Measurements from ENCODE around the gene SNPH.

The SNPH gene

DNA sequence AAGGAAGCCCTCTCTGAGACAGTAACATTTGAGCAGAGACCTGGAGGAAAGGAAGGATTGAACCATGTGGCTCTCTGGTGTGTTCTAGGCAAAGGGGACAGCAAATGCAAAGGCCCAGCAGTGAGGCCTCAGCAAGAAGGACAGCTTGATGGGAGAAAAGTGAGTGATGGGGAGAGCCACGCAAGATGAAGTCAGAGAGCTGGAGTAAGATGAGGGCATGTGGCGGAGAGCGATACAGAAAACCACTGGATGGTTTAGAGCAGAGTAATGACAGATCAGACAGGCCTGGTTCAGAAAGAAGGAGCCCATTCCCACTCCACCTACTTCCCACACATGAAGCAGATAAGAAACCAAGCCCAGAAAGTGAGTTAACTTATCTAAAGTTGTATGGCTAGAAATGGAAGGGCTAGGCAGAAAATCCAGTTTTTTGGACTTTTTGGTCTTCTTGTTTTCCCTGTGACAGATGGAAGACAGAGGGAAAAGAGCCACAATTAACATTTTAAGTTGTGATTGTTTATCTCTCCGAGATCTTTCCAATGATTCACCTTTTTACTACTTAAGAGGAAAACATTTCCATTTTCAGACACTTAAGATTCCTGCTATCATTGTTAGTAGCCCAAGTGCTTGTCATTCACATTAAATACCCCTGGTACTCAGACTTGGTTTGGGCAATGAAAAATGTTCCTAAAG is 723 bp upstream of the SNPH start:
- DNase-seq (ENCODE audit: low spot score): no peak

DNA sequence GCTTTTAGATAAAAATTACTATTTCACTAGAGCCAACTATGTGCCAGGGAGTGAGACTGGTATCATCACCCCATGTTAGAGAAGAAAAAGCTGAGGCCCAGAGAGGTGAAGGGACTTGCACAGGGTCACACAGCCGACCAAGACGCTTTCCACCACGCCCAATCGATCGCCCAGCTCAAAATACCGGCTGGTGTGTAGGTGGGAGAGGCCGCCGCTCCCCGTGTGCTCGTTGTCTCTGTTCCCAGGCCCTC is 253 bp upstream of the SNPH start:
- no peak for DNase-seq (ENCODE audit: low spot score)

GRCh38 chr20:1267161-1267560 is 1.1 kb downstream of the SNPH start:
- no peak for DNase-seq (ENCODE audit: low spot score)

DNA sequence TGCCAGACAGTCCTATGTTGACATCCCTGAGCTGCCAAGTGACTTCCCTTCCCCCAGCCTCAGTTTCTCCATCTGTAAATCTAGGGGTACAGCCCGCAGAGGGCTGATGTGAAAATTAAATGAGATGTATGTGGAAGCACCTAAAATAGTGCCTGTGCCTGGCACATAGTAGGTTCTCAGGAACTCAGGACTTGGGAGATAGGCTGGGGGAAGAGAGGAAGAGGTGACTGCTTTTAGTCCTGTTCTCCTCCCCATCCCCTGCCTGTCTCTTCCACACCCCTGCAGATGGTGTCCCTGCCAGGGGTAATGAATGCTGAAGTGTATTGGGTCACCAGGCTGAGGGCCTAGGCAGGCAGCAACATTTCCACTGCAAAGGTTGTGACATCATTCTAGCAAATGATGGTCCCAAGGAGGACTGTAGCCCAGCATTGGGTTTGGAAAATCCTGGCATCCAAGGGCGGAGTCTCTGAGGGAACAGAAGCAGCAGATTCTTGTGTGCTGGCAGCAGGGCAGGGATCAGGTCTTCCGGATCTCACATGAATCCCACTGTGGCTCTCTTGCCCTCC is 1.8 kb downstream of the SNPH start:
- DNase-seq (ENCODE audit: low spot score): no peak

GRCh38 chr20:1269235-1269634 is 3.1 kb downstream of the SNPH start:
- no peak for DNase-seq (ENCODE audit: low spot score)

DNA sequence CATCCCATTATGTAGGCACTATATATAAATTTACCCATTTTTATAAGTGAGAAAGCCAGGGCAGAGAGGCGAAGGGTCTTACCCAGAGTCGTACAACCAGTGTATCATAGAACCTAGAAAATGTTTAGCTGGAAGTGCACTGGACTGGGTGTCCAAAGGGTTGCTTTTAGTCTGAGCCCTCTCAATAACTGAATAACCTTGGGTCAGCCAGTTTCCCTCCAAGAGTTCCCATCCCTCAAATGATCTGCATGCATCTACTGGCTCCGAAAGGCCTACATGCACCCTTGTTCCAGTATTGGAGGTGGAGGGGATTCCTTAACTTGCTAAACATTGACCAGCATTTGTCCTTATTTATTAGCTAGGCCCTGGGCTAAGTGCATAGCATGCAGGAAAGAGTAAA is 3.8 kb downstream of the SNPH start:
- DNase-seq (ENCODE audit: low spot score): no peak

DNA sequence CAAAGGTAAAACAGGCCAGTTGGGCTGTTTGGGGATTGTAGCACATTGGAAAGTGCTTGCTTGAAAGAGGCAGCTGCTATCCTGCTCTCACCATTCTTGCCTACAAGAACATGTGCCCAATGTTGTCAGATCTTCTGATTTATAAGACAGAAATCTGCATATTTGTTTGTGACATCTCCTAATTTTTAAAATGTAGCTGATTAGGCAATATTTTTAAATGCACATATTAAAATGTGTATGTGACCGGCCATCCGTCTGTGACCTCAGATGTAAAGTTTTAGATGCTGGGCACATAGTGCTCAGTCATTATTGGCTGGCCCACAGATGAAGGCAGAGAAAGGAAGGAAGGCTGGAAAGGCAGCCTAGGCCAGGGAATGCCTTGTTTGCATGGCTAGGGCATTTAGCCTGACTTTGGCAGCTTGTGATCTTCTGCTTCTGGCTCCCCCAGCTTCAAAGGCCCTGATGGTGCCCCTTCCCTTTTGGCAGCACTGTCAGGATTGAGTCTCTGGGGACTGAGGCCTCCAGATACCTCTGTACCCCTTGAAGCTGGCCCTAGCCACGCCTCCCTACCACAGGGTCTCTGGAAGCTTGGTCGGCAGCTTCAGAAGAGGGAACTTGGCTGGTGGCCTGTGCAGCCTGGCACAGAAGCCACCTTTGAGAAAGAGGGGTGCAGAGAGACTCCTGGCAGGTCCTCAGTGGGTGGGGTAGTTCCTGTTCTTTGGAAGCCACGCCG is 6.4 kb downstream of the SNPH start:
- DNase-seq (ENCODE audit: low spot score): no peak

- DNase-seq (ENCODE audit: low spot score): no peak
Observed at GRCh38 chr20:1273366-1273765, 7.3 kb downstream of the SNPH start.

GRCh38 chr20:1274485-1275311 is 8.6 kb downstream of the SNPH start:
- DNase-seq (ENCODE audit: low spot score): no peak

- no peak for DNase-seq (ENCODE audit: low spot score)
Observed at GRCh38 chr20:1275919-1276318, 9.8 kb downstream of the SNPH start.

DNA sequence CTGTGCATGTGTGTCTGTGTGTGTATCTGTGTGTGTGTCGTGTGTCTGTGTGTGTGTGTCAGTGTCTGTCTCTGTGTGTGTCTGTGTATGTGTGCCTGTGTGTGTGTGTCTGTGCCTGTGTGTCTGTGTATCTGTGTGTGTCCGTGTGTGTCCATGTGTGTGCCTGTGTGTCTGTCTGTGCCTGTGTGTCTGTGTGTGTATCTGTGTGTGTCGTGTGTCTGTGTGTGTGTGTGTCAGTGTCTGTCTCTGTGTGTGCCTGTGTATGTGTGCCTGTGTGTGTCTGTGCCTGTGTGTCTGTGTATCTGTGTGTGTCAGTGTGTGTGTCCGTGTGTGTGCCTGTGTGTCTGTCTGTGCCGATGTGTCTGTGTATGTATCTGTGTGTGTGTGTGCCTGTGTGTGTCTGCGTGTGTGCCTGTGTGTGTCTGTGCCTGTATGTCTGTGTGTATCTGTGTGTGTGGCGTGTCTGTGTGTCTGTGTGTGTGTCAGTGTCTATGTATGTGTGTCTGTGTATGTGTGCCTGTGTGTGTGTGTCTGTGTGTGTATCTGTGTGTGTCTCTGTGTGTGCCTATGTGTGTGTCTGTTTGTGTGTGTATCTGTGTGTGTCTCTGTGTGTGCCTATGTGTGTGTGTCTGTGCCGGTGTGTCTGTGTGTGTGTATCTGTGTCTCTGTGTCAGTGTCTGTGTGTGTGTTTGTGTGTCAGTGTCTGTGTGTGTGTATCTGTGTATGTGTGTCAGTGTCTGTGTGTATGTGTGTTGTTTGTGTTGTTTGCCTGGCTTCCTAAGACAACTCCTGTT is 11.6 kb downstream of the SNPH start:
- DNase-seq (ENCODE audit: low spot score): no peak

DNA sequence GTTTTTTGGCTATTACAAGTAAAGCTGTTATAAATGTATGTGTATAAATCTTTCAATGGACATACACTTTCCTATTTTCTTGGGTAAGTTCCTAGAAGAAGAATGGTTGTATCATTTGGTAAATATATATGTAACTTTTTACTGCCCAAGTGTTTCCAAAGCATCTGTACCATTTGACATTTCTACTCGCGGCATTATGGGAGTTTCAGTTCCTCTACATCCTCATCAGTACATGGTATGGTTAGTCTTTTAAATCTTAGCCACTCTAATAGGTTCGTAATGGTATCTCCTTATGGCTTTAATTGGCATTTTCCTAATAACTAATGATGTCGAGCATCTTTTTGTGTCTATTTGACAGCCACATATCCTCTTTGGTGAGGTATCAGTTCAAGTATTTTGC is 12.9 kb downstream of the SNPH start:
- no peak for DNase-seq (ENCODE audit: low spot score)

DNA sequence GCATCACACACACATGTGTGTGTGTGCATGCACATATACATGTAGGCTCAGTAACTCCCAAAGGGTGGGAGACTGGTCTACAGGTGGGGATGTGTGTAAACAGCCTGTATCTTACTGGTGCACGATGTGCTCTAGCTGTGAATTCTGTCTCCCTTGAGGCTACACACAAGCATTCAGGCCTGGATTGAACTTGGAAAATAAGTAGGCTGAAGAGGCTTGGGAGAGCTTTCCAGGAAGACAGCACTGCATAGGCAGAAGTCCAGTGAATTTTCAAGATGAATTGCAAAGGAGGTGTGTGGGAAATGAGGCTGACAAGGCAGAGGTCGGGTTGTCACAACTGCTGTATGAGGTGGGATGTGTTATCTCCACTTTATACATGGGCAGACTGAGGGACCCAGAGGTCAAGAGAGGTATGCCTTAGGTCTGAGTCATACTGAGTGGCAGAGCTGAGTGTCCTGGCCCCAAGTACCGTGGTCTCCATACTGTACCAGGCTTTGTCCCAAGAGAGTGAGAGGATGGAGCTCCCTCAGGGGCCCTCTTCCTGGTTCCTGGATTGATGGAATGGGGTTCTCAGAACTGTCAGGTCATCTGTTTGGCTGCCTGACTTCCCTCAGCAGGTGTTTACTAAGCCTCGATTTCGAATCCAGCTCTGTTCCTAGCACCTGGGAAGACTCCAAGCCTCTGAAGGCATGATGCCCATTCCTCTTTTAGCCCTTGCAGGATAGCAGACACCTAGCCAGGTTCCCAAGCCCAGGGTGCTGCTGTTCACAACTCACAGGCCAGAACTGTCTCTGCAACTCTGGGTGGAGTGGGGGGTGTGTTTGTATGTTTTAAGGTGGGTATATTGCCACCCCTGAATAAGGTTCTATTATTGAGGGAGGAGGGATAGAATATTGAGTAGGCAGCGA is 14.4 kb downstream of the SNPH start:
- no peak for DNase-seq (ENCODE audit: low spot score)

DNA sequence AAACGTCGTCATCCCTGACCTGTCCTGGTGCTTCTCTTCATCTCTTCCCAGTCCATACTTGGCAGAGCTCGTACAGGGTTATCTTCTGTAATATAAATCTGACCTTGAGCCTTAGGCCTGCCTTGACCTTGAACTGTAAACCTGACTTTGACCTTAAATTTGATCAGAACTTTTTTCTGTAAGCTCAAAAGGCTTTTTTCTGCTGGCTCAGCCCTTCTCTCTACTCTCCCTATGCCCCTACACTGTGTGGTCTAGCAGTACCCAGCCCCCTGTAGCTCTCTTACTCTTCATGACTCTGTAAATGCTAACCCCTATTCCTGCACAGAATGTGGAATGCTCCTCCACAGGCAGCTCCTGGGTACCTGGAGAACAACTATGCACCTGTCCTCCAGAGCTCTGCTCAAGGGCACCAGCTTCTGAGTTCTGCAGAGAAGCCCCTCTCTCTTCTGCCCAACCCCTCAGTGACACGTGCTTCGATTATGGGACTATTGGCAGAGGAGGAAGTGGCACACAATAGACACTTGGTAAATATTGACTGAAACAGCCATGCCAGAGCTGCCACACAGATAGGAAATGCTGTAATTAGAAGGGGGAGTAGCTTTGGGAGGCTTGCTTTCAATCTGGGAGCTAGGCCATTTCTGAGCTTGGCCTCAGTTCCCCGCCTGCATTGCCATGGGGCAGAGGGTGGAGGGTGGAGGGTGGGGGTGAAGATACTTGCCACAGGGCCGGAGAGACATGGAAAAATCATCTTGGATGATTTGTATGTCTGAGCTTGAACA is 15.4 kb downstream of the SNPH start:
- no peak for DNase-seq (ENCODE audit: low spot score)

GRCh38 chr20:1282966-1283365 is 16.9 kb downstream of the SNPH start:
- DNase-seq (ENCODE audit: low spot score): no peak

GRCh38 chr20:1283522-1284510 is 17.7 kb downstream of the SNPH start:
- no peak for DNase-seq (ENCODE audit: low spot score)

DNA sequence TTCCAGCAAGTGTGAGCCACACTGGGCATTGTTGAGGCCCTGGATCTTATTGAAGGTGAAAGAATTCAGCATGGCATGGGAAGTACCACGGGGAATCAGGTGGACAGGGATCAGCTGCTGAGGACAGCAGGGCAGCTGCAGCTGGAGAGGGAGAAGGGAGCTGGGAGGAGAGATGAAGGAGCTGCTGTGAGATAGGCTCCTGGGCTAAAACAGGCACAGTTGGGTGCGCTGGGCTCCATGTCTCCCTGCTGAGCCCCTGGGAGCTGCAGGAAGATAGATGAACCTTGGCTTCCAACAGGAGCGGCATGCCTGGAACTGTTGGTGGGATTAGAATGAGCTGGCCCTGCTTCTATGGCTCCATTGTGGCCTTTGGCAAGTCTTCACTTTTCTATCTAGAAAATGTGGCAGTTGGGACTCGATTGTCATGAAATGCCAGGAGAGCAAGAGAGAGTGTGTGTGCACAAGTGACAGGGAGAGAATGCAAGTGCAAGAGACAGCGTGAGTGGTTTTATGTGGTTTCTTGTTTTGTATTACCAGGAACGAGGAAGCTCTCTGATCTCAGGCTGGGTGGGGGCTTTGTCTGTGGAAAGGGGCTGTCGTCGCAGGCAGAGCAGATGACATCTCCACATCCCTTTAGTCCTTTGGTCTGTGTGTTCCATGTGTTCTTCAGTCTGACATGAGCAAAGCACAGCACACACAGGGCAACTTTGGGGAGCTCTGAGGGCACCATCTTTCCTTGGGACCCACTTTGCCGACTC is 20.4 kb downstream of the SNPH start:
- no peak for DNase-seq (ENCODE audit: low spot score)

- no peak for DNase-seq (ENCODE audit: low spot score)
Observed at GRCh38 chr20:1287306-1287705, 21.2 kb downstream of the SNPH start.
